Measurements from ENCODE around the gene RAB5B.
"Not testable (repeated sequence)": the region's sequence is repeated elsewhere in the genome, so short reads cannot be mapped to it uniquely, and the experiment has no call there.

The RAB5B gene

GRCh38 chr12:55982319-55982936 is 8.6 kb downstream of the RAB5B start:
- no peak for DNase-seq (ENCODE audit: low spot score)

DNA sequence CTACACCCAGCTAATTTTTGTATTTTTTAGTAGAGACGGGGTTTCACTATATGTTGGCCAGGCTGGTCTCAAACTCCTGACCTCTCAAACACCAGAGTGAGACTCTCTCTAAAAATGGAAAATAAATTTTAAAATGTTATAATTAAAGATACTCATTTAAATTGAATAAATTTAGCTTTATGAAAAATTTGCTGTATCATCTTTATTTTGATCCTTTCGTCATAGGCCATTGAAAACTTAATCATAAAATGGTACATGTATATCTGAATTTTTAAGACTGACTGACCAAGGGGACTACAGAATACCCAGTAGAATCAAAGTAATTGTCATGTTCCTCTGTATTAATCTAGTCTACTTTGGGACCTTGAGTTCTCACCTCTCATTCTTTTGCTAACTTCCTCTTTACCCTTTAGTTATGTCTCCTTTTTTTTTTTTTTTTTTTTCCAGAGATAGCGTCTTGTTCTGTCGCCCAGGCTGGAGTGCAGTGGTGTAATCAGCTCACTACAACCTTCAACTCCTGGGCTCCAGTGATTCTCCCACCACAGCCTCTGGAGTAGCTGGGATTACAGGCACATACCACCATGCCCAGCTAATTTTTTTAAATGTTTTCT is 9.5 kb downstream of the RAB5B start:
- no peak for DNase-seq (ENCODE audit: low spot score)

GRCh38 chr12:55984861-55985260 is 11.0 kb downstream of the RAB5B start:
- DNase-seq (ENCODE audit: low spot score), result no peak

DNA sequence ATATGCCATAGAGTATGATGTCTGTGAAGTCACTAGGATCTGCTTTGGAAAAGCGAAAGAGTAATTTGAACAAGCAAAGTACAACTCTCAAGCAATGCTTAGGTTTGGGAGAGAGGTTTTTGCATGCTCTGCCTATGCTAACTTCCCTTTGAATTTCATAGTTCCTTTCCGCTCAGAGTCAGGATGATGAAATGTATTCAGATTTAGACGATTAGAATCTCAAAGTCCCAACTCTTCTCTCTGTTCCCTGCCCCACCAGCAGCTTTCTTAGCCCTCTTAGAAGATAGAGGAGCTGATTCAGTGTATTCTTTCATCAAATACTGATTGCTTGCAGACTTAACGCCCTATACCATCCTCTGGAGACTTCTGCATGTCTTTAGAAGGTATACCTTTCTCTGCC is 11.5 kb downstream of the RAB5B start:
- DNase-seq (ENCODE audit: low spot score), result no peak

DNA sequence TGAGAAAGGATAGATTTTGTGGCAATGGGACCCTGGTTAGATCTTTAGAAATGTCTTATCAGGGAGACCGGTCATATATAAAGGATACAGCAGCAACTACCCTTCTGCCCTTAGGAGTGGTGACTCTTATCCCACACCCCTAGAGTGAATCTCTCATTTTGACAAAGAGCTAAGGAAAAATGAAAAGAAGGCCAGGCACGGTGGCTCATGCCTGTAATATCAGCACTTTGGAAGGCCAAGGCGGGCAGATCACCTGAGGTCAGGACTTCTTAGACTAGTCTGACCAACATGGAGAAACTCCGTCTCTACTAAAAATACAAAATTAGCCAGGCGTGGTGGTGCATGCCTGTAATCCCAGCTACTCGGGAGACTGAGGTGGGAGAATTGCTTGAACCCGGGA is 12.1 kb downstream of the RAB5B start:
- not testable (repeated sequence) for DNase-seq (ENCODE audit: low spot score)

GRCh38 chr12:55991110-55991509 is 17.2 kb downstream of the RAB5B start:
- no peak for DNase-seq (ENCODE audit: low spot score)

DNA sequence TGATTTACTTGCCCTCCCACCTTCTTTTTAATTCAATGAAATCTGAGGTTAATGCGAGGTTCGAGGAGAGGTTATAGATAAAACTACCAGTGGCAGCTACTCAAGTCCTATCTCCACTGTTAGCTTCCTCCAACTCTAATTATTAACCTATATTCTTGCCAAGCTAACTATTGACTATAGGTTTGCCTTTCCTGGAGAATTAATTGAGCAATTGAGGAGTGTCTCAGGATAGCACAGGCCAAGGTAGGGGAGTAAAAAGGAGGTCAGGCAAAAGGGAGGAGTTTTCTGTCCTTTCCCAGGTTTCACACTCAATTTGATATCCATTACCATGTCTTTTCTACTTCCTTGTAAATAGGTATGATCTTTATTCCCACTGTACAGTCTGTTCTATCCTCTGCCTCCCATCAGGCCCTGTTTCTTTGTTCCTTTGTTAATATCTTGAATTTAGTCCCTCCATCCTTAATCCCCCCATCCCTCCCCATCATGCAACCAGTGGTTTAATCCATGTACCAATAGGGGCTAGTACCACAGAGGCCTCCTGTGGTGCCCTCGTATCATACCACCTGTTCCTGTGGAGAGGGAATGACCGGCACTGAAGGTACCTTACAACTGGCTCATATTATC is 19.5 kb downstream of the RAB5B start:
- no peak for DNase-seq (ENCODE audit: low spot score)

DNA sequence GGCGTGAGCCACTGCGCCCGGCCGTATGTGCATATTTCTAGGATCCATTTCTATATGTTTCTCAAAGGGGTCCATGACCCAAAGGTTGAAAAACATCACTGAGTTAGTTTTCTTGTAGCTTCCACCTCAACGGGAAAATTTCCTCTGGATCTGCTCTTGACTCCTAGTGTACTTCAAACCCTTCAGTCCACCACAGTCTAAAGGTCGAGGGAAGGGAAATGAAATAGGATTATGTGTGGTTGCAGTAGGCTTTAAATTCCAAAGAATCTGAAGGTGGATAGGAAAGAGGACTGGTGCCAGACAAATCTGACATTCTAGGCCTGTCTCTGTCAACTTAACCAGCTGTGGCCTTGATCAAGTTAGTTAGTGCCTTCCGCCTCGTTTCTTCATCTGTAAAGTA is 21.5 kb downstream of the RAB5B start:
- no peak for DNase-seq (ENCODE audit: low spot score)

DNA sequence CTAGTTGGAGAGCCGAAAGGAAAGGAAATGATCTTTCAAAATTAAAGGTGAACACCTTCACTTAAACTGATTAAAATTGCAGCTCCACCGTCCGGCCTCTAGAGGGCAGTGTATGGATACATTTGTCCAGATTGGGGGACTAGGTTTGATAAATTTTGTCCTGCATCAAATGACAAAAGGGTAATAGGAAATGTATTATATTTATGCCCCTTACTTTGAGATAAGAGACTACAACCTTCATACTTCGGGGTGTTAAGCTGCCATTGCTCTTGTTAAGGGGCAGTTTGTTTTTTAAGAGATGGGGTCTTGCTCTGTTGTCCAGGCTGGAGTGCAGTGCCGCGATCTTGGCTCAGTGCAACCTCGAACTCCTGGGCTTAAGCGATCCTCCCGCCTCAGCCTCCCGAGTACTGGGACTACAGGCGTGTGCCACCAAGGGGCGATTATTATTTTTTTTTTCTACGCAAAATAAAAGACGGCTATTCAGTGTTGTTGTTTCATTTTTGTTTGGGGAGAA is 22.4 kb downstream of the RAB5B start:
- peak; percentile 59 for DNase-seq (ENCODE audit: low spot score)

DNA sequence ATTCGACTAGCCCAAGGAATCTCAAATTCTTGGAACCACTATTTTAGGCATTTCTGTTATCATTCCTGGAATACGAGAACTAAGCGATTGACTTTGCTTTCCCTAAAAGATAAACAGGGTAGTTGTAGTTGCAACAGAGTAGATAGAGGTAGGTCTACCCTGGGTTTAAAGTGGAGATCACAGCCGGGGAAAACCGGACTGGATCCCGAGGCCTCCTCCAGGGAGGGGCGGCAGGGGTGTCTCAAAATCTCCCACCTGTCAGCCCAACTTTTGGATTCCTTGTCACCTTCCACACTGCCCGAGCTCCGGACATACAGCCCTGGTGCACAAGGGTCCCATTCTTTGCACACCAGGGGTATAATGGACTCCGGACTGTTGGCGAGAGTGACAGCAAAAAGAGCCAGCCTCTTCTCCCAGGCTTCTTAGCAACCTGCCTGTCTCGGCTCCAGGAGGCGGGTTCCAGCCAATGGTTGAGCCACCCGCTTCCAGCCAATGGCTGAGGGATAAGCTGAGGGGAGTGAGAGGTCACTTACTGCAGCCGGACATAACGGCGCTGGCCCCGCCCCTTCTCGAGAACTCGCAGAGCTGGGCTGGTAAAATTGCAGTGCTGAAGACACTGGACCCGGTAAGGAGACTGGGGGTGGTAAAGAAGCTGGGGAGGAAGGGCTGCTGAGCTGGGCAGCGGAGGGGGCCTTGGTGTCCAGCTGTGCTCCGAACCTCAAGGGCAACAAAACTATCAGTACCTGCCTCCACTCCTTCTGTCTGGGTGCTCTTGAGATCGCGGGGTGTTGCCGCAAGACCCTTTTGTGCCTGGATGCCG is 23.0 kb downstream of the RAB5B start, which contains the start of gene SUOX:
TSS of gene SUOX (plus strand) at position 562 of the 820 bp plus-strand sequence. CDS start 4,946 bp downstream, outside the sequence.
- DNase-seq (ENCODE audit: low spot score), result peak; percentile 98

DNA sequence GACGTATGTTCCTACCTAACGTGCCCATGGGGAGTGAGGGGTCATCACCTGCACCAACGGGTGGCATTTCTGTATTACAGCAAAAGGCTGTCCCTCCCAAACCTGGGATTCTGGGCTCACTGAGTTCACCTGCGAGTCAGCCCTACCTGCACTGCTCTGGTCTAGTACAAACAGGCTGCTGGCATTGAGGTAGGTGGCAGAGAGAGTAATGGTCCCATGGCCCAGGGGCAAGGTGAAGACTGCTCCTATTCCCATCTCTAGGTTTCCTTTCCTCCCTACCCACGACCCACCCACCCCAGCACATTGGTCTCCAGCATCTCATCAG is 23.6 kb downstream of the RAB5B start:
- DNase-seq (ENCODE audit: low spot score), result no peak

GRCh38 chr12:55999522-55999921 is 25.6 kb downstream of the RAB5B start:
- DNase-seq (ENCODE audit: low spot score), result not testable (repeated sequence)

DNA sequence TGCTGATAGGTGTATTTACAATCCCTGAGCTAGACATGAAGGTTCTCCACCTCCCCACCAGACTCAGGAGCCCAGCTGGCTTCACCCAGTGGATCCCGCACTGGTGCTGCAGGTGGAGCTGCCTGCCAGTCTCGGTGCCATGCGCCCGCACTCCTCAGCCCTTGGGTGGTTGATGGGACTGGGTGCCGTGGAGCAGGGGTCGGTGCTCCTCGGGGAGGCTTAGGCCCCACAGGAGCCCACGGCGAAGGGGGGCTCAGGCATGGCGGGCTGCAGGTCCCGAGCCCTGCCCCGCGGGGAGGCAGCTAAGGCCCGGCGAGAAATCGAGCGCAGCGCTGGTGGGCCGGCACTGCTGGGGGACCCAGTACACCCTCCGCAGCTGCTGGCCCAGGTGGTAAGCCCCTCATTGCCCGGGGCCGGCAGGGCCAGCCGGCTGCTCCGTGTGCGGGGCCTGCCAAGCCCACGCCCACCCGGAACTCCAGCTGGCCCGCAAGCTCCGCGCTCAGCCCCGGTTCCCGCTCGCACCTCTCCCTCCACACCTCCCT is 26.2 kb downstream of the RAB5B start:
- DNase-seq (ENCODE audit: low spot score), result not testable (repeated sequence)

DNA sequence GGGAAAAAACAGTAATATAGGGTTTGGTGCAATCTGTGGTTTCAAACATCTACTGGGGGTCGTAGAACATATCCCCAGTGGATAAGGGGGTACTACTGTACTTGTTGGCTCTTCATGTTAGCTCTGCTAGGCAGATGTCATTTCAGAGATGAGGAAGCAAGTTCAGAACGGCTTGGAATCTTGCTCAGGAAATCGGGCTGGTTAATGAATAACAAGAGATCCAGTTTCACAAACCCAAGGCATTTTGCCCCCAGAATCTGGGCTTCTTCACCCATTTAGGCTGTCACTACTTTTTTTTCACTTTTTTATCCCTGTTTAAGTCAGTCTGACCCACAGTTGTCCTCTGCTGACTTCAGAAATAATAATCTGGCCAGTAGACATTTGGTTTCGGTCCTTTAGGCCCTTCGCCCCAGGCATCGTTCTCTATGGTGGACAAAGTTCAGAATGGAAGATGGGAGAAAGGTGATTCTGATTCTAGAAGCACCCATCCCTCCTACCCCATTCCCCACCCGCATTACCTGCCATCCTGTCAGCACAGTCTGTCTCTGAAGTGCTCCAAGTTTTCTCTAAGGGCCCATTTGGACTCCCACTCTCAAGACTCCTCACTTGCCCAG is 27.7 kb downstream of the RAB5B start:
- no peak for DNase-seq (ENCODE audit: low spot score)

GRCh38 chr12:56003376-56003775 is 29.5 kb downstream of the RAB5B start:
- DNase-seq (ENCODE audit: low spot score), result not testable (repeated sequence)

- DNase-seq (ENCODE audit: low spot score), result no peak
These were observed 30.3 kb downstream of the RAB5B start for GRCh38 chr12:56004211-56004610.

GRCh38 chr12:56007564-56008559 is 34.0 kb downstream of the RAB5B start:
- peak; percentile 83 for DNase-seq (ENCODE audit: low spot score)

DNA sequence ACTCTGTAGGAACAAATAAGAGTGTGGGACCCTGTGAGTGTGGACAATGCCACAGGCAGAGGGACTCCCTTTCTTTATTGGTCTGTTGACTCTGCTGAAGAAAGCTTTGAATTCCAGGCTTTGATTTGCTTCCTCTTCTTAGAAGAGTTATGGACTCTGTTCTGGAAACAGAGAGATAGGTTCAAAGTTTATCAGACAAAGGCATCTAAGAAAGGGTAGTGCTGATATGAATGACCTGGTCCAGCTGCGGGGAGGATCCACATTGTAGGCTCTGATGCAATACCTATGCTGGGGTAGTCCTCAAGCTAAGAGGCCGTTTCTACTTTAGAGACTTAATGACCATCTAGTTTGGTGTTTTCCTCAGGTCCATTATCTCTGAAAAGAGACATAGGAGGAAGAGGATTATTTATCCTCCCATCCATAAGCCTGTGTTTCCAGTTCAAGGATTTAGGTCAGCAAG is 36.3 kb downstream of the RAB5B start:
- DNase-seq (ENCODE audit: low spot score), result no peak

- DNase-seq (ENCODE audit: low spot score), result no peak
These were observed 37.7 kb downstream of the RAB5B start for GRCh38 chr12:56011509-56012090.

- no peak for DNase-seq (ENCODE audit: low spot score)
These were observed 39.6 kb downstream of the RAB5B start for GRCh38 chr12:56013482-56013881.

Data from AG20443 (cell line).